OCI-M2 (cell line): ENCODE data around the gene SLC2A9.

ENCODE experiments used
- DNase-seq: peaks from one replicate; lab custom pipeline; 2025; ENCODE audit not compliant: unreplicated experiment; lab: John Stamatoyannopoulos, UW

SLC2A9 gene

DNA sequence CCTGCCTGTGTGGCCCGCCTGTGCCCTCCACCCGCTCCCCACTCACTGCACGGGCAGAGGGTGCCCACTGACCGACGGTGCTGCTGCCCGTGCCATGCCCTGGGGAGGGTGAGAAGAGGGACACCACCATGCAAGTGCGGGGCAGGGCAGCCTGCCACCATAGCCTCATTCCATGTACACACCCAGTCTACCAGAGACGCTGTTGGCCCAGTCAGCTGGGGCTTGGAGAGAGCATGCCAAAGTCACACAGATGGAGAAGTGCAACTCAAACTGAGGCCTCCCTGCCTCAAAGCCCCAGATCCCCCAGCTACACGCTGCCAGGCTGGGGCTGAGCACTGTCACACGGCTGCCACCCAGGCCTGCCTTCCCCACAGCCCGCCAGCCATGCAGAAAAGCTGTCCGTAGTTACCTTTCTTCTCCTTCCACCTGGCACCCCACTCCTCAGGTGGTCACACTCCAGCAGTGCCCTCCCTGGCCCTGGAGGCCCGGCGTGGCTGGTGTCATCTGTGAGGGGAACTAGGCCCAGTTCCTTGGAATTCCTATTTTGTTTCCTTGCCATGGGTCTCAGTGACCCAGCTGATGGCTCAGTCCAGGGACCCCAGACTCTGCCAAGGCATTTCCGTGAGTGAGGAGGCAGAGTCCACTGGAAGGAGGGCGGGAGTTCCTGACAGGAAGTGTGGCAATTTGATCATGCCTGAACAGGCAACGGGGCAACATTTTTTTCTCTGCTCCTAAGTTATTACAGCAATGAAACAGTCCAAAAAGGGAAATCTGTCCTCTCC is at the start of gene SLC2A9:
Gene SLC2A9, minus strand, starts transcription at position 627 of the 782 bp plus-strand sequence. Its CDS starts 68 bp downstream, at position 559.
- DNase-seq, result no peak

DNA sequence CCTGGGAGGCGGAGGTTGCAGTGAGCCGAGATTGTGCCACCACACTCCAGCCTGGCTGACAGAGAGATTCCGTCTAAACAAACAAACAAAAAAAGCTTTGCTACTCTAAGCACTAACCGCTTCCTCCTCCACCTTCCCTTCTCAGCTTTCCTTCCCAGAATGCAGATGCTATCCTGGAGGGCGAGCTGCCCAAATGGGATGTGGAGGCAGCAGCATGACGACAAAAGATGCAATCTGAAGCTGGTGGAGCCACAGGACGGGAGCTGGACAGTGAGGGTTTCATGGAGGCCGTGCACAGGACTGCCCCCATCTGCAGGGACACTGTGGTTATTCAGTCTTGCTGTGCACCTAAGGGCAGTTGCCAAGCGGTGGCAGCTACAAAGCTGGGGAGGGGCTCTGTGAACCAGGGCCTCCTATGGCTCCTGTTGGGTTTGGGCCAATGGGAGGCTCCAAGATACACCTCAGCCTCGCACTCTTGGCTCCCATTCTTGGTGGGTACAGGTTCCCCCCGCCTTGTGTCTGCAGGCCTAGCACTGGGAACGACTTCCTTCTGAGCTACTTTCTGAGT is 47.9 kb upstream of the SLC2A9 start:
- DNase-seq, result no peak

DNA sequence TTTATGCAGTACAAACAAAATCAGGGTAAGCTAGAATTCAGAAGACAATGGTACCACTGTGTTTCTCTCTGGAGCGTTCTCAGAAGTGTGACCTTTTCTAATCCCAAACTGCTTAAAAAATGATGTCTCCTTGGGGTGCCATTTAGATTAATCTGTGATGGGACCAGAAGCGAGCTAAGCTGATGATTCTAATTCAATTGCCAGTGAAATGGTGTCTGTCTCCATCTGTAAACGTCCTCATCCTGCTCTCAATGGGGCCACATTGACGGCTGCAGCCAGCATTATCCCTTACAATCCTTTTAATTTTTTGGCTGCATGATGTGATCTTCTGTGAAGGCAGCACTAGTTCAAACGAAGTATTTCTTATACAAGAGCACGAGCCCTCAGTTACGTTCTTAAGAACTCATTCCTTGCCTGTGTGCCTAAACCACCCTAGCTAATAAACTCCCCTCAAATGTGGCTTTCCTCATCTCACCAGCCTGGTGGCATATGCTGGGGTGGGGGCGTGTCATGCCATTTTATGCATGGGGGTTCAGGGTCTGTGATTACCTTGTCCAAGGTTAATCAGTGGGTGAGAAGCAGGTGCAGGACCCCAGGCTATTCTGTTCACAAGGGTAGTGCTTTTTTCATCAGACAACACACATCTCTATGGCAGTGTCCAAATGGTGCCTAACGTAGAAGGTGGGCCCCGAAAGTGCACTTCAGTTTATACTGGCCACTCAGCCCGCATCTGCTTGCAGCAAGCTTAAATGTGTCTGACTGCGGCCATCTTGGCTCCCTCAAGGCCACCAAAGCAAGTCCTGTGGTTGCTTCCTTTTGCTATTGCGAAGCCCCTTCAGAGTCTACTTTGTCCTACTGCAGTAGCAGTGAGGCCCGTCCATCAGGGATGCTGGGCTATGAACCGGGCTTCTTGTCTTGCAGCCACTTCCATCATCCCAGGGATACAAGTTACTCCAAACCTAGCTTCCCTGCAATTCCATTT is 45.7 kb upstream of the SLC2A9 start:
- DNase-seq, result no peak

DNA sequence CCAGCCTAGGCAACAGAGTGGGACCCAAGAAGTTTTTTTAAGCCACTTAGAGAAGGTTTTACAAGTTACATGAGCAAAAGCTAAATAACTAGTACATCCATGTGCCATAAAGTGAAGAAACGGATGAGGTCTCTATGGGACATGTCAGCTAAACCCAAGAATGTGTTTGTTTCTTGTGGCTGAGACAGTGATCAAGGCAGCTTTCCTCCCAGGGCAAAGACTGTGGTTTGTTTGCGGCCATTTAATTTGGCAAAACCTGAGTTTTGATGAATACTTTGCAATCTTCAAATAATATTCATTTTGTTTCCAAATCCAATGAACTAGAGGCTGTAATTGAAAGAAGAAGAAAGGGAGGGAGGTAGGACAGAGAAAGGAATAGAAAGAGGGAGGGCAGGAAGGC is 44.9 kb upstream of the SLC2A9 start:
- no peak for DNase-seq

DNA sequence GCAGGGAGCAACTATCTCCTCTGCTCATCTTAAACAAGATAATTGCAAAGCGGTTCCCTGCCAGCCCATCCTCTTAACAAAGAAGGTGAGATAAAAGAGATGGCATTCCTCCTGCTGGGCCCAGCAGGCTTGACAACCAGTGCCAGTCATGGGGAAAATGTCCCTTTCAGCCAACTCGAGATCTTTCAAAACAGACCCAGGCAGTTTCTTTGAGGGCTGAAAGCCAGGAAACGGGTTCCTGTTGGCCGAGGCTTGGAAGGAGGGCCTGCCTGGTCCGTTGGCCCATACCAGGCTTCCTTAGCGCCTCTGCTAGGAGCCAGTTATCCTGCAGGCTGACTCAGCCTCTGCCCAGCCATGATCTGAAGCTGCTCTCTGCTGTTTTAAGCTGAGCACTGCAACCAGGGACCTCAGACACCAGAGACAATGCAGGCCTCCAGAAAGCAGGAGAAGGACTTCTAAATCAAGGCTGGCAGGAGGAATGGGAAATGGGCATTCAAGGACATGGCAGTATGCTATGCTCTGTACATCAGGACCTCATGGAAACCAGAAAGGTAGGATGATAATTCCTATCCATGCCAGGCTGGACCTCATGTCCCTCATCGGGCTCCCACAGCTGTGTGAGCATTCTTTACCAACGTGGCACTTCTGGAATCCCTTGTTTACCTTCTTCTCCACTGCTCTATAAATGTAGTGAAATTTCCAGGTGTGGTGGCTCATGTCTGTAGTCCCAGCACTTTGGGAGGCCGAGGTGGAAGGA is 42.4 kb upstream of the SLC2A9 start:
- no peak for DNase-seq

DNA sequence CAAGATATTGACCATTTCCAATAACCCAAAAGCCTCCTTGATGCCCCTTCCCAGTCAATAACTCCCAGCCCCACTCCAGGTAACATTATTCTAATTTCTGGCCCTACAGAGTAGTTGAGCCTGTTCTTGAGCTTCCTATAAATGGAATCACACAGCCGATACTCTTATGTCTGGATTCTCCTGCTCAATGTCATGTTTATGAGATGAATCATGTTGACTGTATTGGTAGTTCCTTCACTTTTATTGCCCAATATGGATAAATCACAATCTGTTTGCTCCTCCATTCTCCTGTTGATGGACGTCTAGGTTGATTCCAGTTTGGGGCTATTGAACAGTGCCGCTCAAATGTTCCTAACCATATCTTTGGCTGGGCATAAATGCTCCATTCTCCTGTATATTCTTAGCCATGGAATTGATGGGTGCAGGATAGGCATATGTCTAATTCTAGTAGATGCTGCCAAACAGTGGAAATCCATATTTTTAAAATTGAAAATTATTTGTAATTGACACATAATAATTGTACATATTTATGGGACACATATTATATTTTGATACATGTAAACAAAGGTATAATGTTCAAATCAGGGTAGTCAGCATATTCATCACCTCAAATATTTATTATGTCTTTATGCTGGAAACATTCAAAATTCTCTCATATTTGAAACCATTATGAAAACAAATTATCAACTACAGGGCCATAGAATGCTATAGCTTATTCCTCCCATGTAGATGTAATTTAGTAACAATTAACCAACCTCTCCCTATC is 40.5 kb upstream of the SLC2A9 start:
- DNase-seq, result no peak

DNA sequence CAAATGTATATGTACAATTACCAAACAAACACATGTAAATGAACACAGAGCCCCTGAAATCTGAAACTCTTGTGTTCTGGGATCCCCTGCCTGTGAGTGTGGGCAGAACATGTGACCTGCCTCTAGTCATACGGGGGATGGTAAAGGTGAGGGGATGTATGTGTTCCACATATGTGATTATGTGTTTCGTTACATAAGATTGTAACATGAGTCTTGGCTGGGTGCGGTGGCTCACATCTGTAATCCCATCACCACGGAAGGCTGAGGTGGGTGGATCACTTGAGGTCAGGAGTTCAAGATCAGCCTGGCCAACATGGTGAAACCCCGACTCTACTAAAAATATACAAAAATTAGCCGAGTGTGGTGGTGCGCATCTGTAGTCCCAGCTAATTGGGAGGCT is 37.1 kb upstream of the SLC2A9 start:
- DNase-seq, result no peak

DNA sequence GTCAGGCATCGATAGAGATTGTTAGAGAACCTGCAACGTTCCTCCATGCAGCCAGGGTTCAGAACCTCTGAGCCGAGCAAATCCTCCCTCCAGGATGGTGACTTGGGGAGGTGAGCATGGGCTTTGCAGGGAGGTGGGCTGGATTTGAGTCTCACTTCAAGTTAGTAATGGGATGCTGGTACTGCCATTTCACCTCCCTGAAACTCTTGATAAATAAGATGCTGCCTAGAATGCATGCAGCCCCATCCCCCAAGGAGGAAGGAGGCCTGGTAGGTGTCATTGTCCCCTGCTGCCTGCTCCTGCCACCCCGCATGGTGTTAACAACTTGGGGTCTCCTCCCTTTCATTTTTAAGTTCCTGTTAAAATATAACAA is 35.7 kb upstream of the SLC2A9 start:
- no peak for DNase-seq

DNA sequence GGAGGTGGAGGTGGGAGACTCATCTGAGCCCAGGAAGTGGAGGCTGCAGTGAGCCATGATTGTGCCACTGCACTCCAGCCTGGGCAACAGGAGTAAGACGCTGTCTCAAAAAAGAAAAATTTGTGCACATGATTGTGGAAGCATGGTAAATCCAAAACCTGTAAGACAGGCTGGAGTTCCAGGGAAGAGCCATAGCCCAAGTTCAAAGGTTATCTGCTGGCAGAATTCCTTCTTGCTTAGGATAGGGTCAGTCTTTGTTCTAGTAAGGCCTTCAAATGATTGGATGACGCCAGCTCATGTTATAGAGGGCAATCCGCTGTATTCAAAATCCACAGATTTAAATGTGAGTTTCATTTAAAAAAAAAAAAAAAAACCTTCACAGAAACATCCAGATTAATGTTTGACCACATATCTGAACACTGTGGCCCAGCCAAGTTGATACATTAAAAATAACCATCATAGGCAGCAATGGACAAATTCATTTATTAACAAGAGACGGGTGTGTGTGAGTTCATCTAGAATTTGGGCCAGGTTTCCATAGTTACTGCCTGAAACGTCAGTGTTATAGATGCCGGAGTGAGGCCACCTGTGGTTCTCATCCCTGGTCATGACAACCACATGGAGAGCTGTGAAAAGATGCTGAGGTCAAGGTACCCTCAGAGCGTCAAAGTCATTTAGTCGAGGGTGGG is 35.2 kb upstream of the SLC2A9 start:
- DNase-seq, result no peak

DNA sequence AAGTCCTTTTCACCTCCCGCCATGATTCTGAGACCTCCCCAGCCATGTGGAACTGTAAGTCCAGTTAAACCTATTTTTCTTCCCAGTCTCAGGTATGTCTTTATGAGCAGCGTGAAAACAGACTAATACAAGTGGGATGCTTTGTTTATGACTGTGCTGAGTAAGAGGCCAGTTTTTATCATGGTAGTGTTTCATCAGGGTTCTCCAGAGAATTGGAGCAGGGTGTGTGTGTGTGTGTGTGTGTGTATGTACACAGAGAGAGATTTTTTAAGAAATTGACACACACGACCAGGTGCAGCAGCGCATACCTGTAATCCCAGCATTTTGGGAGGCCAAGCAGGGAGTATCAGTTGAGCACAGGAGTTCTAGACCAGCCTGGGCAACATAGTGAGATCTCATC is 34.6 kb upstream of the SLC2A9 start:
- DNase-seq, result no peak

DNA sequence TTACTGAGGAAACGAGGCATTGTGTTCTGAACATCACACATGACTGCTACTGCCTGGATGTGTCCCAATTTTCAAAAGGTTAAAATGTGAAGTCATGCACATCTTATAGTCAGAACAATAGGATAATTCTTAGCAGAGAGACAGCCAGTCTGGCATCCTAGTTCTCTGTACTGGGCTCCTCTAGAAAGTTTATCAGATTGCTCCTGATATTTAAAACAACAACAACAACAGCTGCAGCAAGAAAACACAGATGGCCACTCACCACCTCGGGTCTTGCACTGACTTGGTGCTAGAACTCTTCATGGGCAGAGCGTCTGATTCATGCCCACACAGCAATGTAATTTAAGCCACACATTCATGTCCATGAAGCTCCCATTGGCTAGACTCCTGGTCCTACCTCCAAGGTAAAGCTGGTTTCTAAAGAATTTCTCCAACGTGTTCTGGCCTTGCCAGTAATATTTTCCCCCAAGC is 33.3 kb upstream of the SLC2A9 start:
- DNase-seq, result no peak

DNA sequence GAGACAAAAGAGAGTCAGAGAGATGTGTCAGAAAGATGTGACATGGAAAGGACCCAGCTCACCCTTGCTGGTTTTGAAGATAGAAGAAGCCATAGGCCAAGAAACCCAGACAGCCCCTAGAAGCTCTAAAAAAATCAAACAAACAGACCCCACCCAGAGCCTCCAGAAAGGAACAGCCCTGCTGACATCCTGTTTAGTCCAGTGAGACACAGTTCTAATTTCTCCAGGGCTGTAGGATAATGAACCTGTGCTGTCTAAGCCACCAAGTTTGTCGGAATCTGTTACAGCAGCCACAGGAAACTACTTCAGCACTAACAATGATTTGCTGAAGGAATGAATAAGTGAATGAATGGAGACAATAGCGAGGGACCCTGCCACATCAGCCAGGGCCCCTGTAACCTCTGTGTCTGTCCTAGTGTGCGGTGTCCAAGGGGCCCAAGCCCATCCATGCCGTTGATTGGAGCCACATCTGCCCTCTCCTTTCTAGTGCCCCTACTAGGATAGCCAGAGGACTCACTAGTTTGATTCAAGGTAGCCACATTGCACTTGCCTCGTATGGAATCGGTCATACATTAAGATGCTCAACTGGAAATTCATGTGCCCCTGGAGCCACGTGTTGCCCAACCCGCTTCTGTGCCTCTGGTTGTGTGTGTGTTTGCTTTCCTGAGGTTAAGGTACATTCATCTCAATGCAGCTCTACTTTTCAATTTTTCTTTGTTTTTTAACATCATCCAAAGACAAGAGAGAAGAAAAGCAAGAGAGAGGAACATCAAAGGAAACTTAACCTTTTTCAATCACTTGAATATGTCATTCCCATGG is 32.5 kb upstream of the SLC2A9 start:
- DNase-seq, result no peak

DNA sequence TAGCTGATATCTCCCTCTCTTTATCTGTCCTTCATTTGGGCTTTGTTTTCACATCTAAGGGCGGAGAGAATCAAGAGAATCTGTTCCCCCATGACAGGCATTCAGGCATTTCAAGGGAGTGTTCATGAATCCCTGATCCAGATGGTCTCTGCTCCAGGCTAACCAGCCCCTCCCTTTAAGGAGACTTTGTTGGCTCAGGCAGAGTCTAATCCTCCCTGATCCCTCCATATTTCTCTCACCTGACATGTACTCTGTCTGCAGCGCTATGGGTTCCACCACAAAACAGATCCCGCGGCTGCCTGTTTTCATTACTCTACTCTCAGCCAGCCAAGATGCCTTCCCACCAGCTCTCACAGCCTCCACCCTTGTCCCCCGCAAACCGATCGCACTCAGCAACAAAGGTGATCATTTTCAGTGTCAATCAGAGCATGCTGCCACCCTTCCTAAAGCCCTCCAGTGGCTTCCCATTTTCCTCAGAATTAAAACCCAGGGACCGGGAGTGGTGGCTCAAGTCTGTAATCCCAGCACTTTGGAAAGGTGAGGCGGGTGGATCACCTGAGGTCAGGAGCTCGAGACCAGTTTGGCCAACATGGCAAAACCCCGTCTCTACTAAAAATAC is 30.3 kb upstream of the SLC2A9 start:
- DNase-seq, result no peak

DNA sequence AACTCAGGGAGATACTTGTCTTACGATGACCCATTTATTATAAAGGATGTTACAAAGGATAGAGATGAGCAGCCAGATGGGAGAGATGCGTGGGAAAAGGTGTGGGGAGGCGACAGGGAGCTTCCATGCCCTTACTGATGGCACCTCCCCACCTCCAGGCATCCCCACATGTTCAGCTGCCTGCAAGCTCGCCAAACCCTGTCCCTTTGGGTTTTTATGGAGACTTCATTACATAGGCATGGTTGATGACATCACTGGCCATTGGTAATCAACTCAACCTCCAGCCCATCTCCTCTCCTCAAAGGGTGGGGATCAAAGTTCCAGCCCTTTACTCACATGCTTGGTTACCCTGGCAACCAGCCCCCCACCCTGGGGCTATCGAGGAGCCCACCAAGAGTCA is 29.4 kb upstream of the SLC2A9 start:
- no peak for DNase-seq

DNA sequence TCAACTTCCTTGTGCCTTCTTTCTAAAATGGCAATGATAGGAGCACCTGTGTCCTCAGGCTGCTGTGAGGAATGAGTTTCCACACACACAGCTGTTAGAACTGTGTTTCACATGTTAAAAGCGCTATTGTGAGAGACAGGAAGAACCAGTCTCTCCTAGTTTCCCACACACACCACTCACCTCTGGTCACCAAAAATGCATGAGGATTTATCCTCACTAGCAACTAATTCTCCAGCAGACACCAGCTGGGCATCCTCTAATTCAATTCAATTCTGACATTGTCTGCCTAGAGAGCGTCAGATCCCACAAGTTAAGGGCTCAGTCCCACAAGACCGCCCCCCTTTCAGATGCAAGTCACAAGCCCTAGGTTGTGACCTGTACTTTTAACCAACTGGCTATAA is 29.0 kb upstream of the SLC2A9 start:
- DNase-seq, result no peak

DNA sequence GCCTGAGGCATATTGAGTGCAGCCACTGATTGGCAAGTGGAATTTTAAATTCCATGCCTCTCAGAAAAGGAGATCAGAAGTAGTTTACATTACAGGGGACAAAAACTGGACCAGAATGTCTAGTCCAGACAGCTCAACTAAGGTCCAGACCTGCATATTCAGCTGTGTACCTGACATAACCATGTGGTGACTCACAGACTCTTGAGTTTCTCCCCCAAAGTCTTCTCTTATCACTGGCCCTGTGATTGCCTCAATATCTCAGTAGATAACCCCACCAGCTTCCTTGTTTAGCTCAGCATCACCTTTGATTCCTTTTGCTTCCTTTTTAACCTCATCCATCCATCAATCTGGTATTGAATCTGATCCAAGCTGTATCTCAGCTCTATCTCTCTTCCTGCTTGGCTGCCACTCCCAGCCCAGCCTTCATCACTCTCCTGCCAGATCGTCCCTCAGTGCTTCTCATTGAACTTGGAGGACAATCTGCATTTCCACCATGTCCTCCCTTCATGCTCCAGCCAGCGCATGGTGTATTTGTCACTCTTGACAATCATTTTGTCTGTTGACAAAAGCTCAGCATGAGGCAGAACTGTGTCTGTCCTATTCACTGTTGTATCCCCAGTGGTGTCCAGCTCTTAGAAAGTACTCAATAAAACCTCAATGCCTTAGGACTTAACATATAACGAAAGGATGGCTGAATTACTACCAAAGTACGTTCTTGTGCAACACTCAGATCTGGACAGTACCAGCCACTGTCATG is 27.8 kb upstream of the SLC2A9 start:
- no peak for DNase-seq

DNA sequence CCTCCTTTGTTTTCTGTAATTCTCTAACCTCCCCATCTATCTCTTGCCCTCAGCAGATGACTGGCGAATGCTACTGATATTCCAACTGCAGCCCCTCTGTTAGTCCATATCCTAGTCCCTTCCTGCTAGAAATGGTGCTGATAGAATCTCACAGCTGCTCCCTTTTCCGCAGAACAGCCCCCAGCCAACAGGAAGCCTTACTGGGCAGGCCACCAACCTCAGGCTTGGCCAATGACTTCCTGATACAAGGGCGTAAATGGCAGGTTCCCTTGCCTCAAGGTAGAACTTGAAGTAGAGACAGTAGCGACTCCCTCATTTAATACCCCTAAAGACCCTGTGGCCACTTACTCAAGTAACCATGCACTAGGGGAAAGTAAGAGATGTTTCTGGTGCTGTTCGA is 26.7 kb upstream of the SLC2A9 start:
- no peak for DNase-seq

DNA sequence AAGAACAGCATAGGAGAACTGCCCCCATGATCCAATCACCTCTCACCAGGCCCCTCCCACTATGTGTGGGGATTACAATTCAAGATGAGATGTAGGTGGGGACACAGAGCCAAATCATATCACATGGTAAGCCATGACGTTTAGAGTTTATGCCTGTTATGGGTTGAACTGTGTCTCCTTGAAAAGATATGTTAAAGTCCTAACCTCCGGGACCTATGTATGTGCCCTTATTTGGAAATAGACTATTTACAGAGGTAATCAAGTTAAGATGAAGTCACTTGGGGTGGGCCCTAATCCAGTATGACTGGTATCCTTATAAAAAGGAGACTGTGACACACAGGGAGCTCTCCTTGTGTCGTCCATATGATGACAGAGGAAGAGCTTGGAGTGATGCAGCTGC is 25.2 kb upstream of the SLC2A9 start:
- no peak for DNase-seq
